IMR-90 (cell line): ENCODE measurements around the gene ERP29. TPM values are rescaled to one million over a fixed set of nuclear protein-coding genes. Genes with fewer than 3 reads are reported as not detected.

Experiments used
- ATAC-seq: fragments of 200-7000 bp; cut with Tn5 transposase; 2 replicates; pipeline ENCODE4 v1.9.1; 2020; ENCODE audit warnings: low read depth, mild to moderate bottlenecking, moderate library complexity
- BruUV-seq: library from RNA; stranded (reverse); fragments of 400-500 nt; replicated peaks from 2 replicates; lab custom pipeline; 2021; lab: Mats Ljungman, UMichigan
- CTCF ChIA-PET: fragments of 300-600 bp; formaldehyde crosslinking; extraction: SDS; loops from one replicate; lab custom pipeline; 2021; ENCODE audit warnings: antibody characterized with exemption; lab: Yijun Ruan, JAX
- POLR2A ChIA-PET: fragments of 300-600 bp; sonication (Branson Sonifier 250); formaldehyde crosslinking; loops from one replicate; lab custom pipeline; 2022; ENCODE audit warnings: antibody characterized with exemption; ENCODE audit not compliant: unreplicated experiment; lab: Charles Lee
- DNase-seq: peaks from one replicate; pipeline ENCODE4 v3.0.0; 2013
- H2AFZ ChIP-seq: replicated peaks from 2 replicates; pipeline ENCODE3; 2013; ENCODE audit warnings: low read length, mild to moderate bottlenecking; ENCODE audit not compliant: poor library complexity
- H2AK5ac ChIP-seq: 2 replicates; pipeline ENCODE4 v1.6.1; 2013; ENCODE audit warnings: low read depth, low read length, inconsistent platforms
- H2AK9ac ChIP-seq: replicated peaks from 2 replicates; pipeline ENCODE3; 2013; ENCODE audit warnings: mild to moderate bottlenecking, low read depth, low read length, moderate library complexity; ENCODE audit not compliant: poor library complexity
- H2BK120ac ChIP-seq: 2 replicates; pipeline ENCODE4 v1.6.1; 2013; ENCODE audit warnings: low read depth, low read length, inconsistent platforms
- H2BK15ac ChIP-seq: 3 replicates; pipeline ENCODE4 v1.6.1; 2013; ENCODE audit warnings: low read depth, low read length, inconsistent platforms
- H2BK20ac ChIP-seq: 2 replicates; pipeline ENCODE4 v1.6.1; 2013; ENCODE audit warnings: low read depth, mild to moderate bottlenecking, inconsistent platforms, low read length, moderate library complexity
- H2BK5ac ChIP-seq: 2 replicates; pipeline ENCODE4 v1.6.1; 2013; ENCODE audit warnings: mild to moderate bottlenecking, low read depth, low read length, inconsistent platforms; ENCODE audit not compliant: poor library complexity, severe bottlenecking
- H3K14ac ChIP-seq: replicated peaks from 2 replicates; pipeline ENCODE4 v1.6.1; 2013; ENCODE audit warnings: low read depth, low read length, inconsistent platforms
- H3K18ac ChIP-seq: 2 replicates; pipeline ENCODE4 v1.6.1; 2013; ENCODE audit warnings: low read depth, low read length, control low read depth
- H3K23ac ChIP-seq: 2 replicates; pipeline ENCODE4 v1.6.1; 2013; ENCODE audit warnings: low read depth, low read length, inconsistent platforms
- H3K27ac ChIP-seq: 2 replicates; pipeline ENCODE4 v1.5.1; 2013; ENCODE audit warnings: mild to moderate bottlenecking, control low read depth, low read length; ENCODE audit not compliant: insufficient read depth
- H3K27me3 ChIP-seq: 2 replicates; pipeline ENCODE4 v1.6.1; 2013; ENCODE audit warnings: low read length; ENCODE audit not compliant: control insufficient read depth, insufficient read depth
- H3K36me3 ChIP-seq: 2 replicates; pipeline ENCODE4 v1.6.1; 2013; ENCODE audit warnings: low read length, mixed read lengths; ENCODE audit not compliant: control insufficient read depth, insufficient read depth
- H3K4ac ChIP-seq: 2 replicates; pipeline ENCODE4 v1.6.1; 2013; ENCODE audit warnings: low read depth, low read length, inconsistent platforms
- H3K4me1 ChIP-seq: 2 replicates; pipeline ENCODE4 v1.6.1; 2013; ENCODE audit warnings: low read length, mixed read lengths; ENCODE audit not compliant: control insufficient read depth, insufficient read depth
- H3K4me2 ChIP-seq: 2 replicates; pipeline ENCODE4 v1.6.1; 2013; ENCODE audit warnings: low read depth, mild to moderate bottlenecking, control low read depth, low read length, moderate library complexity
- H3K4me3 ChIP-seq: 2 replicates; pipeline ENCODE4 v1.5.1; 2013; ENCODE audit warnings: low read depth, mild to moderate bottlenecking, control low read depth, low read length, moderate library complexity; ENCODE audit not compliant: insufficient read depth
- H3K56ac ChIP-seq: 2 replicates; pipeline ENCODE4 v1.6.1; 2013; ENCODE audit warnings: low read length, inconsistent platforms; ENCODE audit not compliant: insufficient read depth; ENCODE audit errors: extremely low read depth
- H3K79me1 ChIP-seq, 2 experiments: 2 replicates each; pipeline ENCODE4 v1.6.1; 2013; ENCODE audit warnings: low read length in 2 of 2, inconsistent platforms in 1 of 2, low read depth in 1 of 2
- H3K9ac ChIP-seq: 2 replicates; pipeline ENCODE4 v1.6.1; 2013; ENCODE audit warnings: low read depth, low read length, control low read depth
- H3K9me1 ChIP-seq: 2 replicates; pipeline ENCODE4 v1.6.1; 2013; ENCODE audit warnings: low read length, inconsistent platforms; ENCODE audit not compliant: insufficient read depth
- H3K9me3 ChIP-seq: 2 replicates; pipeline ENCODE4 v1.6.1; 2013; ENCODE audit warnings: low read length; ENCODE audit not compliant: control insufficient read depth, insufficient read depth
- H4K20me1 ChIP-seq: 2 replicates; pipeline ENCODE4 v1.6.1; 2013; ENCODE audit warnings: low read length, inconsistent platforms; ENCODE audit not compliant: insufficient read depth
- H4K5ac ChIP-seq: 2 replicates; pipeline ENCODE4 v1.6.1; 2013; ENCODE audit warnings: mild to moderate bottlenecking, low read depth, low read length, control low read depth
- H4K8ac ChIP-seq, 2 experiments: 2 replicates each; pipeline ENCODE4 v1.6.1; 2013; ENCODE audit warnings: low read depth in 2 of 2, low read length in 2 of 2, control low read depth in 1 of 2, inconsistent platforms in 1 of 2
- H4K91ac ChIP-seq: 2 replicates; pipeline ENCODE4 v1.6.1; 2013; ENCODE audit warnings: low read depth, low read length, inconsistent platforms; ENCODE audit not compliant: insufficient read depth
- MAFK ChIP-seq: IDR thresholded peaks from 2 replicates; pipeline ENCODE4 v1.6.1; 2012; ENCODE audit warnings: low read depth, low read length, improper control_type of control experiment
- POLR2A ChIP-seq: IDR thresholded peaks from 2 replicates; pipeline ENCODE4 v1.6.1; 2012; ENCODE audit warnings: mild to moderate bottlenecking, low read depth, low read length
- USF2 ChIP-seq: fragments of 150-350 bp; IDR thresholded peaks from 2 replicates; pipeline ENCODE4 v1.6.1; 2017; ENCODE audit warnings: mild to moderate bottlenecking, antibody characterized with exemption, low read length, low read depth
- WGBS, 2 experiments: methylation state at CpG; one replicate each; pipeline versions ENCODE4 v1.1.5 to v1.1.7; 2013; ENCODE audit warnings: missing lambda C conversion rate in 2 of 2; ENCODE audit not compliant: insufficient read length in 1 of 2; ENCODE audit errors: extremely low coverage in 2 of 2; 5-methylcytosine and 5-hydroxymethylcytosine counted together
- dilution Hi-C: fragments of 300-500 bp; cut with HindIII; formaldehyde crosslinking; loops from one replicate; pipeline ENCODE4 v1.14.3; 2018; ENCODE audit warnings: low sequenced_read_pairs; ENCODE audit not compliant: unreplicated experiment
- in situ Hi-C: fragments of 300-500 bp; cut with MboI; formaldehyde crosslinking; loops from 3 replicates; pipeline ENCODE4 v1.14.3; 2019; ENCODE audit warnings: low sequenced_read_pairs, inconsistent platforms, mixed read lengths
- intact Hi-C: fragments of 100-400 bp; cut with micrococcal nuclease; formaldehyde crosslinking; loops from 2 replicates; pipeline ENCODE4 v1.10.0; 2022
- polyA plus RNA-seq, 3 experiments: library from polyadenylated mRNA; depleted of rRNA; stranded (reverse); fragments of >200 nt; gene quantifications; 2 replicates each; pipeline ENCODE4 v1.2.3, GENCODE V29; 2012; ENCODE audit warnings: low replicate concordance in 1 of 3
- total RNA-seq: library from RNA; depleted of rRNA; stranded (reverse); fragments of >200 nt; gene quantifications from 2 replicates; pipeline ENCODE4 v1.2.3, GENCODE V29; 2012

The ERP29 gene
- total and polyA plus RNA-seq, 2 of the 4 experiments (the other 2 are of a cell fraction): 30.3 to 98.8 TPM

- ChIA-PET CTCF (interaction anchor here (0.6 kb wide), 1 partner anchor 97 kb away, joined by 3 read pairs; no protein-coding TSS in a partner anchor), POLR2A (no interaction called here)
- Histone ChIP-seq H4K5ac (no peak overlapping the region), H3K9me1 (0 out of 2 replicates have a peak, but pooled peaks cover under 1% of the 10 kb centered on the region), H3K14ac (no peak overlapping the region), H2AFZ (no peak overlapping the region), H4K91ac (no peak overlapping the region), H3K27ac (no peak overlapping the region), H3K27me3 (no peaks in the 10 kb centered on the region), H2AK5ac (no peak overlapping the region), H3K18ac (no peak overlapping the region), H3K56ac (no peak overlapping the region), H4K20me1 (no peaks in the 10 kb centered on the region), H3K4ac (no peak overlapping the region), H3K4me3 (no peak overlapping the region), H3K4me2 (no peak overlapping the region), H3K9ac (no peak overlapping the region), H2BK20ac (no peak overlapping the region), H3K36me3 (no peaks in the 10 kb centered on the region), H2AK9ac (no peak overlapping the region), H3K9me3 (no peaks in the 10 kb centered on the region), H3K4me1 (peaks cover 5% of the 10 kb centered on the region), H3K79me1 (0 out of 4 replicates have a peak, but pooled peaks cover 0 to under 1% of the 10 kb centered on the region in 2 experiments), H4K8ac (no peak overlapping the region), H2BK120ac (no peak overlapping the region), H2BK5ac (no peak overlapping the region), H3K23ac (no peak overlapping the region), H2BK15ac (no peak overlapping the region)
- BruUV-seq: no TSS peak
- no peak for DNase-seq
- in situ Hi-C loops: no loop called here
- ATAC-seq: no peak
- no peak for TF ChIP-seq MAFK
- no peak for TF ChIP-seq POLR2A
- TF ChIP-seq USF2: no peak
- intact Hi-C loops: no loop called here
- no CpG with 5 or more reads among the region's 8 CpGs for WGBS, 2 experiments
- dilution Hi-C loops: no loop called here
These were observed 12.4 kb upstream of the ERP29 start for GRCh38 chr12:112000820-112001219.
